PC-3 (cell line): Measurements from ENCODE around the gene P2RX5. TPM values are rescaled to one million over a fixed set of nuclear protein-coding genes. Genes with fewer than 3 reads are reported as not detected.
A peak's percentile ranks its signal among the peaks of the same experiment; 100 is the strongest.

ENCODE experiments used
- ATAC-seq: fragments of 200-7000 bp; cut with Tn5 transposase; 2 replicates; pipeline ENCODE4 v1.9.1; 2020; ENCODE audit warnings: mild to moderate bottlenecking, moderate library complexity
- BruUV-seq: library from RNA; stranded (reverse); fragments of 400-500 nt; replicated peaks from 2 replicates; lab custom pipeline; 2021; lab: Mats Ljungman, UMichigan
- CTCF ChIA-PET: fragments of 300-600 bp; sonication (Branson Sonifier 250); formaldehyde crosslinking; loops from one replicate; lab custom pipeline; 2022; ENCODE audit warnings: antibody characterized with exemption; lab: Charles Lee
- POLR2A ChIA-PET: fragments of 300-600 bp; sonication (Branson Sonifier 250); formaldehyde crosslinking; loops from one replicate; lab custom pipeline; 2022; ENCODE audit warnings: antibody characterized with exemption; ENCODE audit not compliant: unreplicated experiment; lab: Charles Lee
- DNase-seq: peaks from one replicate; pipeline ENCODE4 v3.0.0-alpha.2; 2015
- H2AFZ ChIP-seq: fragments of 300-600 bp; sonication (generic); 2 replicates; pipeline ENCODE4 v1.6.0; 2016; ENCODE audit warnings: antibody characterized with exemption, low read length
- H3F3A ChIP-seq: fragments of 300-600 bp; sonication (generic); one replicate; pipeline ENCODE4 v1.6.0; 2017; ENCODE audit warnings: antibody characterized with exemption, low read length, control low read depth, mild to moderate bottlenecking; ENCODE audit not compliant: unreplicated experiment
- H3K27ac ChIP-seq: fragments of 300-600 bp; sonication (generic); 2 replicates; pipeline ENCODE4 v1.5.1; 2016; ENCODE audit warnings: mild to moderate bottlenecking, low read length
- H3K27me3 ChIP-seq: fragments of 300-600 bp; sonication (generic); 2 replicates; pipeline ENCODE4 v1.6.1; 2016; ENCODE audit warnings: low read length, mixed read lengths
- H3K36me3 ChIP-seq: fragments of 300-600 bp; sonication (generic); 2 replicates; pipeline ENCODE4 v1.6.1; 2016; ENCODE audit warnings: low read depth, mixed run types, low read length, mixed read lengths
- H3K4me1 ChIP-seq: fragments of 300-600 bp; sonication (generic); 2 replicates; pipeline ENCODE4 v1.5.1; 2016; ENCODE audit warnings: low read length; ENCODE audit not compliant: insufficient read depth
- H3K4me2 ChIP-seq: fragments of 300-600 bp; sonication (generic); 2 replicates; pipeline ENCODE4 v1.6.0; 2016; ENCODE audit warnings: low read length
- H3K4me3 ChIP-seq: fragments of 300-600 bp; sonication (generic); 2 replicates; pipeline ENCODE4 v1.5.1; 2016; ENCODE audit warnings: mild to moderate bottlenecking, low read length, mixed read lengths
- H3K79me2 ChIP-seq: fragments of 300-600 bp; sonication (generic); 2 replicates; pipeline ENCODE4 v1.6.1; 2017; ENCODE audit warnings: low read length, mixed read lengths
- H3K9ac ChIP-seq: fragments of 300-600 bp; sonication (generic); 2 replicates; pipeline ENCODE4 v1.6.0; 2016; ENCODE audit warnings: mild to moderate bottlenecking, low read length
- H3K9me2 ChIP-seq: fragments of 300-600 bp; sonication (generic); replicated peaks from 2 replicates; pipeline ENCODE4 v1.6.1; 2016; ENCODE audit warnings: mixed run types, low read length, mixed read lengths
- H3K9me3 ChIP-seq: fragments of 300-600 bp; sonication (generic); 2 replicates; pipeline ENCODE4 v1.6.1; 2016; ENCODE audit warnings: low read length, mixed read lengths
- H4K20me1 ChIP-seq: fragments of 300-600 bp; sonication (generic); 2 replicates; pipeline ENCODE4 v1.6.1; 2016; ENCODE audit warnings: low read length, mixed read lengths
- CTCF ChIP-seq: fragments of 300-600 bp; sonication (generic); conservative IDR thresholded peaks from 2 replicates; pipeline ENCODE4 v1.5.1; 2017; ENCODE audit warnings: antibody characterized with exemption, low read depth, mild to moderate bottlenecking, low read length
- EZH2 ChIP-seq: fragments of 300-600 bp; sonication (generic); IDR thresholded peaks from one replicate; pipeline ENCODE4 v1.6.1; 2017; ENCODE audit warnings: antibody characterized with exemption, mild to moderate bottlenecking, low read length; ENCODE audit not compliant: unreplicated experiment
- EZH2phosphoT487 ChIP-seq: fragments of 300-600 bp; sonication (generic); IDR thresholded peaks from 2 replicates; pipeline ENCODE4 v1.6.1; 2018; ENCODE audit warnings: mild to moderate bottlenecking, antibody characterized with exemption, low read length, borderline replicate concordance
- intact Hi-C: fragments of 100-400 bp; cut with micrococcal nuclease; formaldehyde crosslinking; loops from 2 replicates; pipeline ENCODE4 v1.9.0; 2023
- total RNA-seq: library from RNA; depleted of rRNA; stranded (reverse); fragments of >200 nt; gene quantifications from 2 replicates; pipeline ENCODE4 v1.2.3, GENCODE V29; 2014

P2RX5 gene
- total RNA-seq, 1 experiment from 2014 or later = 13.0 TPM

GRCh38 chr17:3641014-3641413 lies 54.9 kb downstream of the P2RX5 start:
- ATAC-seq (no peak), DNase-seq (no peak)
- ChIA-PET POLR2A (no interaction called here), CTCF (no interaction called here)
- Histone ChIP-seq H3K4me1 (no peaks in the 10 kb centered on the region), H3K9ac (no peak overlapping the region), H3K36me3 (no peaks in the 10 kb centered on the region), H3K4me2 (no peak overlapping the region), H3K27me3 (no peaks in the 10 kb centered on the region), H3K79me2 (peaks cover 8% of the 10 kb centered on the region; the same call in 1 of the 2 replicates), H2AFZ (no peak overlapping the region), H3K27ac (no peak overlapping the region), H3K9me3 (no peaks in the 10 kb centered on the region), H3K4me3 (no peak overlapping the region), H4K20me1 (no peaks in the 10 kb centered on the region), H3K9me2 (no peaks in the 10 kb centered on the region), H3F3A (no peaks in the 10 kb centered on the region)
- no TSS peak for BruUV-seq
- intact Hi-C loops = no loop called here
- TF ChIP-seq CTCF = no peak
- TF ChIP-seq EZH2 = no peak
- TF ChIP-seq EZH2phosphoT487 = no peak

GRCh38 chr17:3639981-3640596 lies 55.9 kb downstream of the P2RX5 start:
- Histone ChIP-seq H3K4me1 (no peaks in the 10 kb centered on the region), H3K27me3 (no peaks in the 10 kb centered on the region), H3K4me3 (no peak overlapping the region), H3K27ac (no peak overlapping the region), H2AFZ (no peak overlapping the region), H3K79me2 (peaks cover 16% of the 10 kb centered on the region), H3K4me2 (no peak overlapping the region), H3K9me2 (no peaks in the 10 kb centered on the region), H4K20me1 (no peaks in the 10 kb centered on the region), H3K9me3 (no peaks in the 10 kb centered on the region), H3F3A (no peaks in the 10 kb centered on the region), H3K9ac (no peak overlapping the region), H3K36me3 (no peaks in the 10 kb centered on the region)
- intact Hi-C loops = no loop called here
- ATAC-seq = no peak
- ChIA-PET CTCF (no interaction called here), POLR2A (no interaction called here)
- TF ChIP-seq EZH2 (no peak), CTCF (no peak), EZH2phosphoT487 (no peak)
- no peak for DNase-seq
- no TSS peak for BruUV-seq

- Histone ChIP-seq H3K36me3 (no peaks in the 10 kb centered on the region; the same call in 1 of the 2 replicates), H2AFZ (peak overlapping the region; percentile 83)
- POLR2A ChIA-PET = interaction anchor here (0.5 kb wide), 1 partner anchor 118 kb away, joined by 3 read pairs; no protein-coding TSS in a partner anchor
These were observed 59.0 kb downstream of the P2RX5 start for GRCh38 chr17:3636908-3637373.

More at GRCh38 chr17:3636908-3637373, 59.0 kb downstream of the P2RX5 start:
- Histone ChIP-seq H3K9me2 (no peaks in the 10 kb centered on the region), H3K79me2 (peaks cover 40% of the 10 kb centered on the region), H3K4me3 (peak overlapping the region; percentile 86), H3K4me1 (peaks cover 6% of the 10 kb centered on the region; the same call in 1 of the 2 replicates), H4K20me1 (no peaks in the 10 kb centered on the region), H3F3A (no peaks in the 10 kb centered on the region), H3K27me3 (no peaks in the 10 kb centered on the region), H3K4me2 (peak overlapping the region; percentile 87), H3K9me3 (no peaks in the 10 kb centered on the region), H3K27ac (peak overlapping the region; percentile 86), H3K9ac (peak overlapping the region; percentile 93)
- intact Hi-C loops = loop anchor here (1.0 to 2.0 kb wide), 3 partner anchors 32 to 102 kb away; partner anchors contain the start of genes EMC6 and TAX1BP3
- CTCF ChIA-PET = interaction anchor here (0.5 to 1.0 kb wide), 3 partner anchors 23 to 1233 kb away, joined by 3 to 5 read pairs (median 5); no protein-coding TSS in a partner anchor
- TSS peak; percentile 53 for BruUV-seq
- ATAC-seq (peak; percentile 4), DNase-seq (no peak)
- no peak for TF ChIP-seq EZH2phosphoT487
- no peak for TF ChIP-seq CTCF
- TF ChIP-seq EZH2 = no peak
